Mucosa of descending colon (tissue), 3 donors: Measurements from ENCODE around the gene M1AP. TPM values are rescaled to one million over a fixed set of nuclear protein-coding genes. Genes with fewer than 3 reads are reported as not detected.
A peak's percentile ranks its signal among the peaks of the same experiment; 100 is the strongest.

Experiments used
- ATAC-seq: fragments of 200-7000 bp; cut with Tn5 transposase; one replicate; pipeline ENCODE4 v1.9.1; 2020; ENCODE audit warnings: mild to moderate bottlenecking, moderate library complexity
- DNase-seq, 3 donors: peaks; one replicate each; pipeline ENCODE4 v3.0.0-alpha.2; 2020
- H3K36me3 ChIP-seq: fragments of 200-600 bp; one replicate; pipeline ENCODE4 v1.8.0; 2021; ENCODE audit warnings: low read depth, mild to moderate bottlenecking
- H3K4me1 ChIP-seq: fragments of 200-600 bp; one replicate; pipeline ENCODE4 v1.8.0; 2021; ENCODE audit warnings: low read depth, mild to moderate bottlenecking
- H3K4me3 ChIP-seq: fragments of 200-600 bp; one replicate; pipeline ENCODE4 v1.8.0; 2021; ENCODE audit warnings: mild to moderate bottlenecking
- H3K9me3 ChIP-seq: fragments of 200-600 bp; one replicate; pipeline ENCODE4 v1.8.0; 2021; ENCODE audit warnings: mild to moderate bottlenecking
- intact Hi-C, 2 donors: fragments of 100-400 bp; cut with DNase I in 1 of 2; cut with micrococcal nuclease in 1 of 2; formaldehyde crosslinking; loops; one replicate each; pipeline versions ENCODE4 v1.11.0 to v1.11.1; 2022; cut with DNase I, micrococcal nuclease
- long read RNA-seq, 2 donors: library from polyadenylated mRNA; unstranded; transcript quantifications; one replicate each; pipeline ENCODE4 v2.0.0, GENCODE V29; 2019 to 2021
- total RNA-seq, 3 donors: library from RNA; stranded (reverse); fragmentation: NEBNext Ultra II Directional in 2 of 3; extraction: Animal tissue kit (Norgen Biotek cat#: 25700) in 2 of 3; gene quantifications; one replicate each; pipeline versions ENCODE4 v1.2.1 to v1.2.4, GENCODE V29; 2021 to 2023
- TF ChIP-seq, protein P1 (sequence below): fragments of 200-600 bp; IDR thresholded peaks from one replicate; pipeline ENCODE4 v1.8.0; 2022; ENCODE audit warnings: antibody characterized with exemption, mild to moderate bottlenecking
- donor health status: DM: no; HTN: no; CAD: no; lungs with moderate emphysema.
- donor health status: DM: no; HTN: no; CAD: no.
- donor health status: DM: no; HTN: yes; CAD: no.

Gene M1AP, protein sequence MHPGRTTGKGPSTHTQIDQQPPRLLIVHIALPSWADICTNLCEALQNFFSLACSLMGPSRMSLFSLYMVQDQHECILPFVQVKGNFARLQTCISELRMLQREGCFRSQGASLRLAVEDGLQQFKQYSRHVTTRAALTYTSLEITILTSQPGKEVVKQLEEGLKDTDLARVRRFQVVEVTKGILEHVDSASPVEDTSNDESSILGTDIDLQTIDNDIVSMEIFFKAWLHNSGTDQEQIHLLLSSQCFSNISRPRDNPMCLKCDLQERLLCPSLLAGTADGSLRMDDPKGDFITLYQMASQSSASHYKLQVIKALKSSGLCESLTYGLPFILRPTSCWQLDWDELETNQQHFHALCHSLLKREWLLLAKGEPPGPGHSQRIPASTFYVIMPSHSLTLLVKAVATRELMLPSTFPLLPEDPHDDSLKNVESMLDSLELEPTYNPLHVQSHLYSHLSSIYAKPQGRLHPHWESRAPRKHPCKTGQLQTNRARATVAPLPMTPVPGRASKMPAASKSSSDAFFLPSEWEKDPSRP
- total RNA-seq, result under 1 TPM; 0.19 to 0.43 (median 0.31) TPM
- long read RNA-seq, donor 1, result 0 reads
- long read RNA-seq, donor 2, result 0 reads

DNA sequence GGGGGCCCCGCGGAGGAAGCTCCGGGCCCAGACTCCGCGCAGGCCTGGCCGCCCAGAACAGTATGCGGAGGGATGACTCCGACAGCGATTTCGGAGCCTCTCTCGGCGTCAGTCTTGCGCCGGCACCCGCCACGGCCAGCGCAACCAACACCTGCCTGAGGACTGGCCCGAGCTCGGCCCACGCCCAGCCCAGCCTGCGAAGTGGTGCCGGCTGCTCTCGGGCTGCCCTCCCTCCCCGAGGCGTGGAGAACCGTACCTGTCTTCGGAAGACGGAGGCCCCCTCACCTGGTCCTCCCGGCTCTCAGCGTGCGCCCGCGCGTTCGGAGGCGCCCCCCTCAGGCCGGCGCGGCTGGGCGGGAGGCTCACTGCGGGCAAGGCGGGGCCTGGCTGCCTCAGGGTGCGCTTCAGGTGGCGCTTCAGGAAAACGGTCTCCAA is at the start of gene M1AP:
TSS of gene M1AP (minus strand) at position 322 of the 435 bp plus-strand sequence. CDS start 8,055 bp downstream, outside the sequence.
- TF ChIP-seq, protein P1, sequence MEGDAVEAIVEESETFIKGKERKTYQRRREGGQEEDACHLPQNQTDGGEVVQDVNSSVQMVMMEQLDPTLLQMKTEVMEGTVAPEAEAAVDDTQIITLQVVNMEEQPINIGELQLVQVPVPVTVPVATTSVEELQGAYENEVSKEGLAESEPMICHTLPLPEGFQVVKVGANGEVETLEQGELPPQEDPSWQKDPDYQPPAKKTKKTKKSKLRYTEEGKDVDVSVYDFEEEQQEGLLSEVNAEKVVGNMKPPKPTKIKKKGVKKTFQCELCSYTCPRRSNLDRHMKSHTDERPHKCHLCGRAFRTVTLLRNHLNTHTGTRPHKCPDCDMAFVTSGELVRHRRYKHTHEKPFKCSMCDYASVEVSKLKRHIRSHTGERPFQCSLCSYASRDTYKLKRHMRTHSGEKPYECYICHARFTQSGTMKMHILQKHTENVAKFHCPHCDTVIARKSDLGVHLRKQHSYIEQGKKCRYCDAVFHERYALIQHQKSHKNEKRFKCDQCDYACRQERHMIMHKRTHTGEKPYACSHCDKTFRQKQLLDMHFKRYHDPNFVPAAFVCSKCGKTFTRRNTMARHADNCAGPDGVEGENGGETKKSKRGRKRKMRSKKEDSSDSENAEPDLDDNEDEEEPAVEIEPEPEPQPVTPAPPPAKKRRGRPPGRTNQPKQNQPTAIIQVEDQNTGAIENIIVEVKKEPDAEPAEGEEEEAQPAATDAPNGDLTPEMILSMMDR, result no peak
- DNase-seq, result peak; percentile 9 to 51 (median 29)
- no peak for ATAC-seq
- intact Hi-C loops, result no loop called here
- H3K4me1 ChIP-seq, result no peaks in the 10 kb centered on the region
- H3K9me3 ChIP-seq, result no peaks in the 10 kb centered on the region
- no peak within 1 kb of the TSS for H3K4me3 ChIP-seq
- H3K36me3 ChIP-seq, result no peaks in the 10 kb centered on the region

DNA sequence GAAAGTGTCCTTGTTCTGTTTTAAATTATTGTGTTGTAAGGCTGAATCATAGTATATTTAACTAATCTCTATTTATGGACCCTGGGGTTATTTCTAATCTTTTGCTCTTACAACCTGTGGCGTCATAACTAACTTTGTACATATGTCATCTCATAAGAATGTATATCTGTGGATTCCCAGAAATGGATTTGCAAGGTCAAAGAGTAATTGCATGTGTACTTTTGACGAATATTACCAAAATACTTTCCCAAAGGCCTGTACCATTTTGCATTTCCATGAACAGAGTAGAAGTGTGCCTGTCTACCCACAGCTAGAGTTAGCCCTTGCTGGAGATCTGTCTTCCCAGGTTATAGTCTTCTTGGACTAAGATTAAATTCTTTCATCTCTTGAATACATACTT is 48.7 kb upstream of the M1AP start:
- Histone ChIP-seq H3K4me1 (peaks cover 21% of the 10 kb centered on the region), H3K4me3 (no peak overlapping the region), H3K9me3 (no peaks in the 10 kb centered on the region), H3K36me3 (no peaks in the 10 kb centered on the region)
- TF ChIP-seq, protein P1, result no peak
- no peak for DNase-seq
- ATAC-seq, result peak; percentile 4
- intact Hi-C loops, result no loop called here

DNA sequence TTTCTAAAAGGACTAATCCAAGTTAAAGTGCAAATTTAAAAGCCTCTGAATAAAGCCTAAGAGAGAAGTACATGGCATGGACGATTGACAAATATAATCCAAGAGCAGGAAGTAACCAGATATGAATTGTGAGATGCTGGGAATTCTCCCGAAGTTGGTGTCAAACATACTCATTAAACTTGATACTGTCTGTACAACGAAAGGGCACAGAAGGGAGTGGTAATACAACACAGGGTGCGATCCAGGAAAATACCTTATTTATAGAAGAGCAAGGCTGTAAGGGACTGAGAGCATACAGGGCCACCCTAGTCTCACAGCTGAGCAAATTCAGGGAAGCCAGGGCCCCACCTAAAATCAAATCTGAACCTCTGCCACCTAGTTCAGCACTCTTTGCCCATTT is 47.5 kb upstream of the M1AP start:
- peak in 1 of 3 donors; percentile 67 for DNase-seq
- peak; percentile 82 for ATAC-seq
- TF ChIP-seq, protein P1, result no peak
- Histone ChIP-seq H3K4me3 (no peak overlapping the region), H3K36me3 (no peaks in the 10 kb centered on the region), H3K9me3 (no peaks in the 10 kb centered on the region), H3K4me1 (peaks cover 21% of the 10 kb centered on the region)
- intact Hi-C loops, result no loop called here

DNA sequence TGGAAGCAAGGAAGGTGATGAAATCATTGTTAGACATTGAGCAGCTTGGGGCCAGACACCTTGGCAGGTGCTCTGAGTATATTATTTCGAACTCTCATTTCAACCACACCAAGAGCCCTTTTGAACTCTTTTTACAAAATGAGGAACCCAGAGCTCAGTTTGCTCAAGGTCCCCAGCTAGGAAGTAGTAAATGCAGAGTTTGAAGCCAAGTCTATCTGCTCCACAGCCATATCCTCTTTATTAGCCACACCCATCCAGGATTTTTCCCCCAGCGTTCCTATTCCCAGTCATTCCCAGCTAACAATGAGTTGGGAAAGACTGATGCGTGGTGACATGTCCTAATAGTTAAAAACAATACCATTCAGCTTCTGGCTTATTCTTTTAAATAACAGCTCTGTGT is 46.2 kb upstream of the M1AP start:
- H3K9me3 ChIP-seq, result no peaks in the 10 kb centered on the region
- DNase-seq (peak in 1 of 3 donors; percentile 52), ATAC-seq (peak; percentile 45)
- TF ChIP-seq, protein P1, result no peak
- intact Hi-C loops, result loop anchor here in 1 of 2 donors (5.0 kb wide), 1 partner anchor 183 kb away; no protein-coding TSS in a partner anchor
- peaks cover 21% of the 10 kb centered on the region for H3K4me1 ChIP-seq
- no peak overlapping the region for H3K4me3 ChIP-seq
- no peaks in the 10 kb centered on the region for H3K36me3 ChIP-seq

DNA sequence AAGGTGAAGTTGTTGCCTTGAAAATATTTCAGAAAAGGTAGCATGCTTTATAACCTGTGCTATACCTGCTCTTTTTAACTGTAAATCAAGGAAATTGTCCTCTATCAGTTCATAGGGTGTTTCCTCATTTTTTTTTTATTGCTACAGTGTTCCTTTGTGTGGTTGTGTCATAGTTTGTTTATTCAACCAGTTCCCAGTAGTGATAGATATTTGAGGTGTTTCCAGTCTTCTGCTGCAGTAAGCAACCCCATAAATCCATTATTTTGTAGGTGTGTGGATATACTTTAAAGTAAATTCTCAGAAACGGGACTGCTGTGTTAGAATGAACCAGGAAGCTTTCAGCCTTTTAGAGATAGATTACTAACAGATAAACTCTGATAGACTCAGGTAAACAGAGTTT is 45.5 kb upstream of the M1AP start:
- no peak for DNase-seq
- H3K4me1 ChIP-seq, result peaks cover 21% of the 10 kb centered on the region
- no peaks in the 10 kb centered on the region for H3K9me3 ChIP-seq
- peak; percentile 63 for ATAC-seq
- intact Hi-C loops, result loop anchor here in 1 of 2 donors (5.0 kb wide), 1 partner anchor 184 kb away; no protein-coding TSS in a partner anchor
- TF ChIP-seq, protein P1, result no peak
- H3K4me3 ChIP-seq, result no peak overlapping the region
- H3K36me3 ChIP-seq, result no peaks in the 10 kb centered on the region
